Raji (cell line): Measurements from ENCODE around the gene TFB2M.

Experiments
- POLR2A ChIP-seq: IDR thresholded peaks from 2 replicates; pipeline ENCODE4 v1.6.1; 2011; ENCODE audit warnings: low read depth, low read length, control low read depth; ENCODE audit not compliant: insufficient read depth

The TFB2M gene

GRCh38 chr1:246513619-246514343 lies 52.3 kb downstream of the TFB2M start:
- TF ChIP-seq POLR2A: no peak

GRCh38 chr1:246513041-246513440 lies 53.0 kb downstream of the TFB2M start:
- no peak for TF ChIP-seq POLR2A

GRCh38 chr1:246512635-246513034 lies 53.4 kb downstream of the TFB2M start:
- TF ChIP-seq POLR2A: no peak

GRCh38 chr1:246512230-246512629 lies 53.8 kb downstream of the TFB2M start:
- no peak for TF ChIP-seq POLR2A

- no peak for TF ChIP-seq POLR2A
Measured at GRCh38 chr1:246511203-246511602, 54.9 kb downstream of the TFB2M start.

- TF ChIP-seq POLR2A: no peak
Measured at GRCh38 chr1:246510147-246511030, 55.7 kb downstream of the TFB2M start.

- no peak for TF ChIP-seq POLR2A
Measured at GRCh38 chr1:246508897-246509688, 57.0 kb downstream of the TFB2M start.

- peak; percentile 91 for TF ChIP-seq POLR2A
Measured at GRCh38 chr1:246506674-246507481, 59.2 kb downstream of the TFB2M start, which contains the start of gene SMYD3. Gene SMYD3, minus strand, starts transcription at chr1:246507279.

GRCh38 chr1:246506367-246506673 lies 59.7 kb downstream of the TFB2M start:
- no peak for TF ChIP-seq POLR2A

- TF ChIP-seq POLR2A: no peak
Measured at GRCh38 chr1:246503341-246503740, 62.7 kb downstream of the TFB2M start.

GRCh38 chr1:246497331-246497915 lies 68.6 kb downstream of the TFB2M start:
- no peak for TF ChIP-seq POLR2A

GRCh38 chr1:246492611-246493245 lies 73.3 kb downstream of the TFB2M start:
- no peak for TF ChIP-seq POLR2A

- TF ChIP-seq POLR2A: no peak
Measured at GRCh38 chr1:246491551-246492053, 74.5 kb downstream of the TFB2M start.
